ENCODE measurements around the gene MRPS5. TPM values are rescaled to one million over a fixed set of nuclear protein-coding genes. Genes with fewer than 3 reads are reported as not detected.

Gene MRPS5
- total RNA-seq, 1 donor from 2014 or later: 66.1 TPM

DNA sequence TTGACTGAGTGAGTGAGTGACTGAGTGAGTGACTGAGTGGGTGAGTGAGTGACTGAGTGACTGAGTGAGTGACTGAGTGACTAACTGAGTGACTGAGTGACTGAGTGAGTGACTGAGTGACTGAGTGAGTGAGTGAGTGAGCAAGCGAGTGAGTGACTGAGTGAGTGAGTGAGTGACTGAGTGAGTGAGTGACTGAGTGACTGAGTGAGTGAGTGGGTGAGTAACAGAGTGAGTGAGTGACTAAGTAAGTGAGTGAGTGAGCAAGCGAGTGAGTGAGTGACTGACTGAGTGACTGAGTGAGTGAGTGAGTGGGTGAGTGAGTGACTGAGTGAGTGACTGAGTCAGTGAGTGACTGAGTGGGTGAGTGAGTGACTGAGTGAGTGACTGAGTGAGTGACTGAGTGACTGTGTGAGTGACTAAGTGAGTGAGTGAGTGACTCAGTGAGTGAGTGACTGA lies 84.2 kb downstream of the MRPS5 start:
- TF ChIP-seq, protein P1, sequence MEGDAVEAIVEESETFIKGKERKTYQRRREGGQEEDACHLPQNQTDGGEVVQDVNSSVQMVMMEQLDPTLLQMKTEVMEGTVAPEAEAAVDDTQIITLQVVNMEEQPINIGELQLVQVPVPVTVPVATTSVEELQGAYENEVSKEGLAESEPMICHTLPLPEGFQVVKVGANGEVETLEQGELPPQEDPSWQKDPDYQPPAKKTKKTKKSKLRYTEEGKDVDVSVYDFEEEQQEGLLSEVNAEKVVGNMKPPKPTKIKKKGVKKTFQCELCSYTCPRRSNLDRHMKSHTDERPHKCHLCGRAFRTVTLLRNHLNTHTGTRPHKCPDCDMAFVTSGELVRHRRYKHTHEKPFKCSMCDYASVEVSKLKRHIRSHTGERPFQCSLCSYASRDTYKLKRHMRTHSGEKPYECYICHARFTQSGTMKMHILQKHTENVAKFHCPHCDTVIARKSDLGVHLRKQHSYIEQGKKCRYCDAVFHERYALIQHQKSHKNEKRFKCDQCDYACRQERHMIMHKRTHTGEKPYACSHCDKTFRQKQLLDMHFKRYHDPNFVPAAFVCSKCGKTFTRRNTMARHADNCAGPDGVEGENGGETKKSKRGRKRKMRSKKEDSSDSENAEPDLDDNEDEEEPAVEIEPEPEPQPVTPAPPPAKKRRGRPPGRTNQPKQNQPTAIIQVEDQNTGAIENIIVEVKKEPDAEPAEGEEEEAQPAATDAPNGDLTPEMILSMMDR (IDR thresholded peaks at IDR 0.05; ENCODE audit: insufficient read depth, low read length, poor library complexity, severe bottlenecking): no peak
- Histone ChIP-seq H3K4me3 (ENCODE audit: low read depth, low read length) (no peak overlapping the region), H3K27me3 (ENCODE audit: control insufficient read depth, insufficient read depth, low read length) (no peaks in the 10 kb centered on the region), H3K36me3 (ENCODE audit: control insufficient read depth, insufficient read depth, low read length) (no peaks in the 10 kb centered on the region)
- no peak for DNase-seq (ENCODE audit: low read depth)

- DNase-seq (ENCODE audit: low read depth): no peak
- Histone ChIP-seq H3K27me3 (ENCODE audit: control insufficient read depth, insufficient read depth, low read length) (no peaks in the 10 kb centered on the region), H3K36me3 (ENCODE audit: control insufficient read depth, insufficient read depth, low read length) (no peaks in the 10 kb centered on the region), H3K4me3 (ENCODE audit: low read depth, low read length) (no peak overlapping the region)
- TF ChIP-seq, protein P1 (IDR thresholded peaks at IDR 0.05; ENCODE audit: insufficient read depth, low read length, poor library complexity, severe bottlenecking): no peak
Observed at GRCh38 chr2:95036596-95037383, 84.8 kb downstream of the MRPS5 start.

Other genes with a start within 250 kb of the MRPS5 start
- 9.6 and 19.1 TPM in 2 replicates for gene MAL, start 96.1 kb downstream of the MRPS5 start, total RNA-seq
- gene ZNF514, start 38.0 kb upstream of the MRPS5 start, total RNA-seq: 8.2 and 8.9 TPM in 2 replicates
- gene ZNF2, start 44.0 kb upstream of the MRPS5 start, total RNA-seq: 5.1 and 6.1 TPM in 2 replicates
- gene ZNF892, start 85.7 kb upstream of the MRPS5 start, total RNA-seq: 6.7 and 9.1 TPM in 2 replicates
- gene PROM2, start 152.6 kb upstream of the MRPS5 start, total RNA-seq: 2.3 and 3.4 TPM in 2 replicates
- 5.1 and 7.2 TPM in 2 replicates for gene KCNIP3, start 175.5 kb upstream of the MRPS5 start, total RNA-seq

Data from kidney epithelial cell (primary cell).